ENCODE data around the gene LCN15. TPM values are rescaled to one million over a fixed set of nuclear protein-coding genes. Genes with fewer than 3 reads are reported as not detected.

The LCN15 gene
- total and polyA plus RNA-seq, 2 of the 13 experiments (the other 11 are each of a cell fraction or from before 2014, with no cell fraction given), result 1.3 to 53.7 TPM

GRCh38 chr9:136728548-136729123 lies 35.7 kb downstream of the LCN15 start (continued):
- TF ChIP-seq ZNF670 (CRISPR knock-in tag; IDR thresholded peaks at IDR 0.05; ENCODE audit: borderline replicate concordance) (peak; percentile 91; the same call in 1 of the 2 replicates), ZMYM2 (CRISPR knock-in tag; IDR thresholded peaks at IDR 0.05) (peak; percentile 70; the same call in 1 of the 2 replicates), KIAA2018 (CRISPR knock-in tag; IDR thresholded peaks at IDR 0.05; ENCODE audit: borderline replicate concordance) (peak; percentile 52; the same call in 1 of the 2 replicates), HNF1A (IDR thresholded peaks at IDR 0.05; ENCODE audit: low read depth) (no peak), HNF1A (CRISPR knock-in tag; IDR thresholded peaks at IDR 0.05; ENCODE audit: borderline replicate concordance) (peak; percentile 5; the same call in 1 of the 2 replicates), ZNF839 (CRISPR knock-in tag; IDR thresholded peaks at IDR 0.05; ENCODE audit: borderline replicate concordance) (peak; percentile 35; the same call in 1 of the 2 replicates), EEA1 (CRISPR knock-in tag; IDR thresholded peaks at IDR 0.05; ENCODE audit: borderline replicate concordance) (no peak), ZNF678 (CRISPR knock-in tag; IDR thresholded peaks at IDR 0.05) (0 out of 2 replicates have a peak, but pooled peaks have one; percentile 19), ADNP (CRISPR knock-in tag; IDR thresholded peaks at IDR 0.05) (0 out of 2 replicates have a peak, but pooled peaks have one; percentile 53), ZNF687 (CRISPR knock-in tag; IDR thresholded peaks at IDR 0.05) (peak; percentile 76), SOX6 (IDR thresholded peaks at IDR 0.05) (no peak), SOX6 (CRISPR knock-in tag; IDR thresholded peaks at IDR 0.05) (0 out of 2 replicates have a peak, but pooled peaks have one; percentile 3)
